Rectal smooth muscle tissue (tissue), 1 donor: ENCODE measurements around the gene PMAIP1.

Source experiments
- H3K27ac ChIP-seq: one replicate; pipeline ENCODE4 v1.7.0; 2013; ENCODE audit warnings: low read depth, low read length, inconsistent platforms
- H3K27me3 ChIP-seq: one replicate; pipeline ENCODE4 v1.7.0; 2013; ENCODE audit warnings: low read length; ENCODE audit not compliant: control insufficient read depth, insufficient read depth
- H3K36me3 ChIP-seq: one replicate; pipeline ENCODE4 v1.7.0; 2013; ENCODE audit warnings: low read length; ENCODE audit not compliant: control insufficient read depth, insufficient read depth
- H3K4me1 ChIP-seq: one replicate; pipeline ENCODE4 v1.7.0; 2013; ENCODE audit warnings: low read length; ENCODE audit not compliant: control insufficient read depth, insufficient read depth
- H3K4me3 ChIP-seq: one replicate; pipeline ENCODE4 v1.7.0; 2013; ENCODE audit warnings: low read length
- H3K9ac ChIP-seq: one replicate; pipeline ENCODE4 v1.7.0; 2013; ENCODE audit warnings: low read length

PMAIP1 gene

DNA sequence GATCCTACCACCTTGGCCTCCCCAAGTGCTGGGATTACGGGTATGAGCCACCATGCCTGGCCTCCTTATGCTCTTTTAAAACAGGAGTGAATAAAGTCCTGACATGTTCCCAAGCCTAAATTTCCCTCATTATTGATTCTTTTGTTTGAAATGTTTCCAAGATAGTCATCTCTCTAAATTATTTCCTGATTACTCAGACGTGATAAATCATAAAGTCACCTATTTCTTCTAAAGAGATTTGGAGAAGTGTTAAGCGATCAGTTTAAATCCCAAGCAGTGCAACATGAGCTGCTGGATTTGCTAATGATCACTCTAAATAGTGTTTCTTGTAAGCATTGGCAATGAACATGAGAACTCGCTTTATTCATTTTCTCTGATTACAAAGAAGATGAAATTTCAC, 51.8 kb downstream of the PMAIP1 start:
- H3K36me3 ChIP-seq = no peaks in the 10 kb centered on the region
- H3K4me1 ChIP-seq = no peaks in the 10 kb centered on the region
- no peak overlapping the region for H3K4me3 ChIP-seq
- no peaks in the 10 kb centered on the region for H3K27me3 ChIP-seq
- H3K9ac ChIP-seq = no peak overlapping the region
- no peak overlapping the region for H3K27ac ChIP-seq

DNA sequence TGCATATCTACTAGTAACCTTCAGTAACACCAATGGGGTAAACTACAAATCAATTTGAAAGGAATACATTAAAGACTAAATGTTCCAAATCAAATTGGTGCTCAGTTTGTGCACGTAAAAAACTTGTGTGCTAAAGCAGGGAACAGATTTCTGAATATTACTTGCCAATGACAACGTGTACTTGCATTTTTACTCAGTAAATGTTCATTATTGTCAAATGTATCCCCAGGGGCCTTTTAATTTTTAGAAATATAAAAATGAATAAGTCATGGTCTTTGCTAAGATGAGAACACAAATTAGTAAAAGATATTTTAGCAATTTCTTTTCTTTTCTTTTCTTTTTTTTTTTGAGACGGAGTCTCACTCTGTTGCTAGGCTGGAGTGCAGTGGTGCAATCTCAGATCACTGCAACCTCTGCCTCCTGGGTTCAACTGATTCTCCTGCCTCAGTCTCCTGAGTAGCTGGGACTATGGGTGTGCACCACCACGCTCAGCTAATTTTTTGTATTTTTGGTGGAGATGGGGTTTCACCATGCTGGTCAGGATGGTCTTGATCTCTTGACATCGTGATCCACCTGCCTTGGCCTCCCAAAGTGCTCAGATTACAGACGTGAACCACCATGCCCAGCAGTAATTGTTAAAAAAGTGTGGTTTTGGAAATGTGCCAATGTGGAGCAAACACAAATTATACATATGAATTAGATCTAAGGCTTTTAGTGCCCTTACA, 52.6 kb downstream of the PMAIP1 start:
- Histone ChIP-seq H3K27ac (no peak overlapping the region), H3K4me1 (no peaks in the 10 kb centered on the region), H3K27me3 (no peaks in the 10 kb centered on the region), H3K36me3 (no peaks in the 10 kb centered on the region), H3K4me3 (no peak overlapping the region), H3K9ac (no peak overlapping the region)
